ENCODE data around the gene GPX3.

GPX3 gene

GRCh38 chr5:150993826-150994412 is 26.5 kb upstream of the GPX3 start:
- H3K9ac ChIP-seq (ENCODE audit: low read length) = no peak overlapping the region

GRCh38 chr5:150999704-151000442 is 20.5 kb upstream of the GPX3 start:
- Histone ChIP-seq H3K9ac (ENCODE audit: low read length) (no peak overlapping the region), H2AFZ (ENCODE audit: low read length) (no peak overlapping the region), H4K20me1 (ENCODE audit: insufficient read depth, low read length) (no peaks in the 10 kb centered on the region), H3F3A (ENCODE audit: insufficient read depth, low read length) (no peaks in the 10 kb centered on the region), H3K4me3 (ENCODE audit: low read length) (no peak overlapping the region), H3K4me1 (ENCODE audit: low read length) (no peaks in the 10 kb centered on the region), H3K27ac (ENCODE audit: low read length) (no peak overlapping the region), H3K9me2 (replicated peaks; ENCODE audit: insufficient read depth, low read length) (no peaks in the 10 kb centered on the region), H3K4me2 (ENCODE audit: low read depth, low read length) (no peak overlapping the region), H3K9me3 (replicated peaks; ENCODE audit: insufficient read depth, low read length) (no peaks in the 10 kb centered on the region), H3K36me3 (replicated peaks; ENCODE audit: insufficient read depth, low read length) (no peaks in the 10 kb centered on the region), H3K27me3 (replicated peaks; ENCODE audit: insufficient read depth, low read length) (no peaks in the 10 kb centered on the region), H3K79me2 (ENCODE audit: low read length) (no peaks in the 10 kb centered on the region)
- no peak for TF ChIP-seq EZH2phosphoT487 (IDR thresholded peaks at IDR 0.05; ENCODE audit: low read length)
- TF ChIP-seq EZH2 (optimal IDR thresholded peaks at IDR 0.05; ENCODE audit: low read depth, low read length) = no peak
- TF ChIP-seq, protein P1, sequence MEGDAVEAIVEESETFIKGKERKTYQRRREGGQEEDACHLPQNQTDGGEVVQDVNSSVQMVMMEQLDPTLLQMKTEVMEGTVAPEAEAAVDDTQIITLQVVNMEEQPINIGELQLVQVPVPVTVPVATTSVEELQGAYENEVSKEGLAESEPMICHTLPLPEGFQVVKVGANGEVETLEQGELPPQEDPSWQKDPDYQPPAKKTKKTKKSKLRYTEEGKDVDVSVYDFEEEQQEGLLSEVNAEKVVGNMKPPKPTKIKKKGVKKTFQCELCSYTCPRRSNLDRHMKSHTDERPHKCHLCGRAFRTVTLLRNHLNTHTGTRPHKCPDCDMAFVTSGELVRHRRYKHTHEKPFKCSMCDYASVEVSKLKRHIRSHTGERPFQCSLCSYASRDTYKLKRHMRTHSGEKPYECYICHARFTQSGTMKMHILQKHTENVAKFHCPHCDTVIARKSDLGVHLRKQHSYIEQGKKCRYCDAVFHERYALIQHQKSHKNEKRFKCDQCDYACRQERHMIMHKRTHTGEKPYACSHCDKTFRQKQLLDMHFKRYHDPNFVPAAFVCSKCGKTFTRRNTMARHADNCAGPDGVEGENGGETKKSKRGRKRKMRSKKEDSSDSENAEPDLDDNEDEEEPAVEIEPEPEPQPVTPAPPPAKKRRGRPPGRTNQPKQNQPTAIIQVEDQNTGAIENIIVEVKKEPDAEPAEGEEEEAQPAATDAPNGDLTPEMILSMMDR (IDR thresholded peaks at IDR 0.05; ENCODE audit: low read length) = no peak
- no peak for DNase-seq

More at GRCh38 chr5:150993826-150994412, 26.5 kb upstream of the GPX3 start:
- no peak for DNase-seq
- Histone ChIP-seq H3K9me3 (replicated peaks; ENCODE audit: insufficient read depth, low read length) (no peaks in the 10 kb centered on the region), H3K27ac (ENCODE audit: low read length) (no peak overlapping the region), H3F3A (ENCODE audit: insufficient read depth, low read length) (no peaks in the 10 kb centered on the region), H3K9me2 (replicated peaks; ENCODE audit: insufficient read depth, low read length) (no peaks in the 10 kb centered on the region), H3K4me2 (ENCODE audit: low read depth, low read length) (no peak overlapping the region), H3K36me3 (replicated peaks; ENCODE audit: insufficient read depth, low read length) (no peaks in the 10 kb centered on the region), H2AFZ (ENCODE audit: low read length) (no peak overlapping the region), H3K27me3 (replicated peaks; ENCODE audit: insufficient read depth, low read length) (no peaks in the 10 kb centered on the region), H3K4me1 (ENCODE audit: low read length) (no peaks in the 10 kb centered on the region), H4K20me1 (ENCODE audit: insufficient read depth, low read length) (no peaks in the 10 kb centered on the region), H3K79me2 (ENCODE audit: low read length) (no peaks in the 10 kb centered on the region), H3K4me3 (ENCODE audit: low read length) (no peak overlapping the region)
- no peak for TF ChIP-seq EZH2phosphoT487 (IDR thresholded peaks at IDR 0.05; ENCODE audit: low read length)
- TF ChIP-seq, protein P1 (IDR thresholded peaks at IDR 0.05; ENCODE audit: low read length) = no peak
- no peak for TF ChIP-seq EZH2 (optimal IDR thresholded peaks at IDR 0.05; ENCODE audit: low read depth, low read length)

DNA sequence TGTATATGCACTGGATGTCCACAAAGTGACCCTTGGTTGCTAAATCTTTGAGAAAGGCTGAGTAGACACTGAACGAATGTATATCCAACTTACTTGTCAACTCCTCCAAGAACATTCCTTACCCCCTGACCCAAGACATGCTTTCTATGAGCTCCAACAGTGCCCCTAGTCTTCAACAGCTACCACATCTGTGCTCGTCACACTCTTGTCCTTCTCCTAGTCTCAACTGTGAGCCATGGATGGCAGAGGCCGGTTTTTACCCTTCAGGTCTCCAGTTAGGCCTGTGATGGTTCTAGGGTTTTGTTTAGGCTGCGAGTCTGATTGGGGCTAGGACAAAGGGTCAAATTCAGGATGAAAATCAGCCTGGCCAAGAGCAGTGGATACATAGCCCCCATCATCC is 19.0 kb upstream of the GPX3 start:
- H3K27me3 ChIP-seq (replicated peaks; ENCODE audit: insufficient read depth, low read length) = no peaks in the 10 kb centered on the region
- no peaks in the 10 kb centered on the region for H3K9me3 ChIP-seq (replicated peaks; ENCODE audit: insufficient read depth, low read length)
- DNase-seq = no peak
- H3K36me3 ChIP-seq (replicated peaks; ENCODE audit: insufficient read depth, low read length) = no peaks in the 10 kb centered on the region
- H3K9ac ChIP-seq (ENCODE audit: low read length) = no peak overlapping the region
- no peaks in the 10 kb centered on the region for H3K79me2 ChIP-seq (ENCODE audit: low read length)
- H3K4me1 ChIP-seq (ENCODE audit: low read length) = no peaks in the 10 kb centered on the region
- H4K20me1 ChIP-seq (ENCODE audit: insufficient read depth, low read length) = no peaks in the 10 kb centered on the region
- H3K4me2 ChIP-seq (ENCODE audit: low read depth, low read length) = no peak overlapping the region
- no peaks in the 10 kb centered on the region for H3F3A ChIP-seq (ENCODE audit: insufficient read depth, low read length)
- H3K27ac ChIP-seq (ENCODE audit: low read length) = no peak overlapping the region
- H3K4me3 ChIP-seq (ENCODE audit: low read length) = no peak overlapping the region
- H2AFZ ChIP-seq (ENCODE audit: low read length) = no peak overlapping the region
- TF ChIP-seq EZH2phosphoT487 (IDR thresholded peaks at IDR 0.05; ENCODE audit: low read length) (no peak), EZH2 (optimal IDR thresholded peaks at IDR 0.05; ENCODE audit: low read depth, low read length) (no peak)
- TF ChIP-seq, protein P1 (IDR thresholded peaks at IDR 0.05; ENCODE audit: low read length) = no peak
- H3K9me2 ChIP-seq (replicated peaks; ENCODE audit: insufficient read depth, low read length) = no peaks in the 10 kb centered on the region
